ENCODE results near the gene IL17B.

The IL17B gene

DNA sequence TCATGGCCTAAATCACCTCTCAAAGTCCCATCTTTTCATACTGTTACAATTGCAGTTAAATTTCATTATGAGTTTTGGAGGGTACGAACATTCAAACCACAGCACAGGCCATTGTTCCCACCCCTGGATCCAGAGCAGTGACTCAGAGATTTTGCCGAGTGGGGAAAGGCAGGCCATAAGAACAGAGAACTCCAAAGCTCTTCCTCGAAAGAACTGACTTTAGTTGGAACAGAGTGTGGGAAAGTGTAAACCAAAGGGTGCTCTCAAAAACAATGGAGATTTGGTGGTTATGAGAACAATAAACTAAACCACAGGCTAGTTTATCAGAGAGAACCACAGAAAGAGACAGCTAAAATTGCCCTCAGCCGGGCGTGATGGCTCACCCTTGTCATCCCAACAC lies 53.2 kb downstream of the IL17B start:
- peaks cover 4% of the 10 kb centered on the region in 2 donors for H3K4me1 ChIP-seq (ENCODE audit: control insufficient read depth in 1 of 2, insufficient read depth in 2 of 2, low read length in 2 of 2)
- H3K36me3 ChIP-seq (ENCODE audit: control insufficient read depth in 1 of 2, insufficient read depth in 2 of 2, low read length in 2 of 2), result no peaks in the 10 kb centered on the region
- no peaks in the 10 kb centered on the region for H3K9me3 ChIP-seq (ENCODE audit: control insufficient read depth in 1 of 2, low read length in 2 of 2)
- H3K27me3 ChIP-seq (ENCODE audit: low read depth, low read length), result no peaks in the 10 kb centered on the region
- H3K27ac ChIP-seq (ENCODE audit: low read length), result no peak overlapping the region
- H3K4me3 ChIP-seq (ENCODE audit: low read depth in 1 of 2, low read length in 2 of 2), result no peak overlapping the region

DNA sequence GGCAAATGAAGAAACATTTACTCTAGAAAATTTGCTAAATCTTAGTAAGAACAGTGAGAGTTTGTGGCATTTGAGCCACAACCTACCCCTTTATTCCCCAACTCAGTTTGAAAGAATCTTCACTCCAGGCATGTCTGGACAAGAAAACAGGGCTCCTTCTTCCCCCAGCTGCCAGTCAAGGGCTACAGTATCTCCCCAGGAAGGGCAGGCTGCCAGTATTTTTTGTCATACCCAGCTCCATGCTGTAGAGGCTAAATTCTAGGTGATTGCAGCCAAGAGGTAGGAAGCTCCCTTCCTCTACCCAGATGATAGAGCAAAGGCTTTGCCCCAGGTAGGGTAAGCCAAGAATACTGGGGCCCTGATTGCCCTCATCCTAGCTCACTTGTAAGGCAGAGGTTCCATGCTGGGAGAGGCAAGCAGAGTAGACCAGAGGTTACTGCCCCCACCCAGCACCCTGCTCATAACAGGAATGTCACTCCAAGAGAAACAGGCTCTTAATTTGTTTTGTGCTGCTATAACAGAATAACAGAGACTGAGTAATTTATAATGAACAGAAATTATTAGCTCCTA lies 53.8 kb downstream of the IL17B start:
- Histone ChIP-seq H3K36me3 (ENCODE audit: control insufficient read depth in 1 of 2, insufficient read depth in 2 of 2, low read length in 2 of 2) (no peaks in the 10 kb centered on the region), H3K4me3 (ENCODE audit: low read depth in 1 of 2, low read length in 2 of 2) (no peak overlapping the region), H3K27me3 (ENCODE audit: low read depth, low read length) (no peaks in the 10 kb centered on the region), H3K9me3 (ENCODE audit: control insufficient read depth in 1 of 2, low read length in 2 of 2) (no peaks in the 10 kb centered on the region), H3K27ac (ENCODE audit: low read length) (no peak overlapping the region), H3K4me1 (ENCODE audit: control insufficient read depth in 1 of 2, insufficient read depth in 2 of 2, low read length in 2 of 2) (peaks cover 9 to 10% of the 10 kb centered on the region in 2 donors)

DNA sequence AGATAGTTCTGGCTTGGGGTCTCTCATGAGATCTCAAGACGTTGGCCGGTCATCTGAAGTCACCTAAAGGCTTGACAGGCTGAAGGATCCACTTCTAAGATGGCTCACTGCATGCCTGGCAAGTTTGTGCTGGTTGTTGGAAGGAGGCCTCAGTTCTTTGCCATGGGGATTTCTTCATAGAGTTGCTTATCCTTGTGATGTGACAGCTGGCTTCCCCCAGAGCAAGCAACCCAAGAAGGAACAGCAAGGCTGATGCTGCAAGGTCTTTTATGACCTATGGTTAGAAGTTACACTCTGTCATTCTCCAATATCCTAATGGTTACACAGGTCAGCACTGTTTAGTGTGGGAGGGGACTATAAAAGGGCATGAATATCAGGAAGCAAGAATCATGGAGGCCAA lies 54.5 kb downstream of the IL17B start:
- no peaks in the 10 kb centered on the region for H3K27me3 ChIP-seq (ENCODE audit: low read depth, low read length)
- H3K4me1 ChIP-seq (ENCODE audit: control insufficient read depth in 1 of 2, insufficient read depth in 2 of 2, low read length in 2 of 2), result peaks cover 9 to 10% of the 10 kb centered on the region in 2 donors
- no peaks in the 10 kb centered on the region for H3K36me3 ChIP-seq (ENCODE audit: control insufficient read depth in 1 of 2, insufficient read depth in 2 of 2, low read length in 2 of 2)
- no peak overlapping the region for H3K27ac ChIP-seq (ENCODE audit: low read length)
- H3K9me3 ChIP-seq (ENCODE audit: control insufficient read depth in 1 of 2, low read length in 2 of 2), result no peaks in the 10 kb centered on the region
- no peak overlapping the region for H3K4me3 ChIP-seq (ENCODE audit: low read depth in 1 of 2, low read length in 2 of 2)
